Panc1 (cell line): ENCODE measurements around the gene LENEP. TPM values are rescaled to one million over a fixed set of nuclear protein-coding genes. Genes with fewer than 3 reads are reported as not detected.
A peak's percentile ranks its signal among the peaks of the same experiment; 100 is the strongest.

Experiments used
- ATAC-seq: fragments of 200-7000 bp; cut with Tn5 transposase; 2 replicates; pipeline ENCODE4 v1.9.1; 2020; ENCODE audit warnings: mild to moderate bottlenecking, moderate library complexity
- BruUV-seq: library from RNA; stranded (reverse); fragments of 400-500 nt; replicated peaks from 2 replicates; lab custom pipeline; 2021; lab: Mats Ljungman, UMichigan
- CTCF ChIA-PET: fragments of 300-600 bp; sonication (Branson Sonifier 250); formaldehyde crosslinking; loops from one replicate; lab custom pipeline; 2022; ENCODE audit warnings: antibody characterized with exemption; lab: Charles Lee
- POLR2A ChIA-PET: fragments of 300-600 bp; sonication (Branson Sonifier 250); formaldehyde crosslinking; loops from one replicate; lab custom pipeline; 2022; ENCODE audit warnings: antibody characterized with exemption; lab: Charles Lee
- DNase-seq: peaks from one replicate; pipeline ENCODE4 v3.0.0-alpha.2; 2010; ENCODE audit warnings: low read depth, low spot score
- H3K27ac ChIP-seq: 2 replicates; pipeline ENCODE4 v1.5.1; 2011; ENCODE audit warnings: mild to moderate bottlenecking, low read length, inconsistent platforms
- H3K27me3 ChIP-seq: fragments of 200-500 bp; sonication (Bioruptor generic); 2 replicates; pipeline ENCODE4 v1.6.0; 2014; ENCODE audit warnings: low read length, inconsistent platforms; ENCODE audit not compliant: control insufficient read depth, insufficient read depth
- H3K36me3 ChIP-seq: fragments of 200-500 bp; sonication (Bioruptor generic); 2 replicates; pipeline ENCODE4 v1.5.1; 2014; ENCODE audit warnings: inconsistent platforms, mild to moderate bottlenecking, low read length, moderate library complexity; ENCODE audit not compliant: control insufficient read depth, insufficient read depth
- H3K4me1 ChIP-seq: 2 replicates; pipeline ENCODE4 v1.5.1; 2011; ENCODE audit warnings: inconsistent platforms, mild to moderate bottlenecking, low read length, moderate library complexity; ENCODE audit not compliant: control insufficient read depth, insufficient read depth
- H3K4me3 ChIP-seq, 2 experiments: 2 replicates each; pipeline ENCODE4 v1.5.1; 2011 to 2012; ENCODE audit warnings: low read depth in 2 of 2, low read length in 2 of 2, mild to moderate bottlenecking in 2 of 2, inconsistent platforms in 1 of 2, moderate library complexity in 1 of 2
- H3K9me3 ChIP-seq: fragments of 200-500 bp; sonication (Bioruptor generic); 2 replicates; pipeline ENCODE4 v1.5.1; 2014; ENCODE audit warnings: low read depth, mild to moderate bottlenecking, inconsistent platforms, low read length, moderate library complexity; ENCODE audit not compliant: control insufficient read depth, insufficient read depth
- POLR2AphosphoS5 ChIP-seq: IDR thresholded peaks from 2 replicates; pipeline ENCODE4 v1.6.1; 2012; ENCODE audit warnings: mild to moderate bottlenecking, low read depth, low read length, moderate library complexity
- SIN3A ChIP-seq: IDR thresholded peaks from 2 replicates; pipeline ENCODE4 v1.6.1; 2012; ENCODE audit warnings: low read depth, mild to moderate bottlenecking, low read length, moderate library complexity, borderline replicate concordance; ENCODE audit not compliant: insufficient read depth
- TCF7L2 ChIP-seq: IDR thresholded peaks from 2 replicates; pipeline ENCODE4 v1.6.1; 2011; ENCODE audit warnings: mild to moderate bottlenecking, low read depth, low read length, inconsistent platforms
- in situ Hi-C: cut with HindIII; loops from 2 replicates; pipeline ENCODE4 v1.10.0; 2016; ENCODE audit warnings: low sequenced_read_pairs, low pct_unique_long_range_greater_than_20kb
- intact Hi-C: fragments of 100-400 bp; cut with micrococcal nuclease; formaldehyde crosslinking; loops from one replicate; pipeline ENCODE4 v1.10.0; 2022; ENCODE audit not compliant: unreplicated experiment
- total RNA-seq: library from RNA; stranded (reverse); gene quantifications from one replicate; pipeline ENCODE4 v1.2.1, GENCODE V29; 2021; ENCODE audit not compliant: unreplicated experiment
- TF ChIP-seq, protein P1 (sequence below), 2 experiments: IDR thresholded peaks; 2 replicates each; pipeline ENCODE4 v1.6.1; 2011 to 2012; ENCODE audit warnings: low read depth in 2 of 2, control low read depth in 1 of 2, low read length in 1 of 2, mild to moderate bottlenecking in 1 of 2, moderate library complexity in 1 of 2; ENCODE audit not compliant: insufficient read depth in 1 of 2
- TF ChIP-seq, protein P2 (sequence below): fragments of 450-650 bp; IDR thresholded peaks from 2 replicates; pipeline ENCODE4 v1.5.1; 2017; ENCODE audit warnings: mild to moderate bottlenecking

The LENEP gene
- total RNA-seq, 1 experiment from 2014 or later: 0.67 TPM

DNA sequence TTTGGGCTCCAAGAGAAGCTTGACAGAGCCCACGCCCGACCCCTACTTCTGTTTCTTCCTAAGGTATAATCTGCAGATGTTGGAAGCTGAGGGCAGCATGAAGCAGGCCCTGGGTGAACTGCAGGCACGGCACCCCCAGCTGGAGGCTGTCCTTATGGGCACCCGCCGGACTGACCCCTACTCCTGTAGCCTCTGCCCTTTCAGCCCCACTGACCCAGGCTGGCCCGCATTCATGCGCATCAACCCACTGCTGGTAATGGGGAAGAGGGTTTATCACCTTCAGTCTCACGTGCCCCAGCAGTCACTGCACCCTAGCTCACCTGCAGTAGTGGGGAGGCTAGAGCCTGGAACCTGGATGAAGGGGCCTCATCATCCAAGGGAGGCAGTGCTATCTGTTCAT is 3.1 kb upstream of the LENEP start:
- TF ChIP-seq, protein P1, sequence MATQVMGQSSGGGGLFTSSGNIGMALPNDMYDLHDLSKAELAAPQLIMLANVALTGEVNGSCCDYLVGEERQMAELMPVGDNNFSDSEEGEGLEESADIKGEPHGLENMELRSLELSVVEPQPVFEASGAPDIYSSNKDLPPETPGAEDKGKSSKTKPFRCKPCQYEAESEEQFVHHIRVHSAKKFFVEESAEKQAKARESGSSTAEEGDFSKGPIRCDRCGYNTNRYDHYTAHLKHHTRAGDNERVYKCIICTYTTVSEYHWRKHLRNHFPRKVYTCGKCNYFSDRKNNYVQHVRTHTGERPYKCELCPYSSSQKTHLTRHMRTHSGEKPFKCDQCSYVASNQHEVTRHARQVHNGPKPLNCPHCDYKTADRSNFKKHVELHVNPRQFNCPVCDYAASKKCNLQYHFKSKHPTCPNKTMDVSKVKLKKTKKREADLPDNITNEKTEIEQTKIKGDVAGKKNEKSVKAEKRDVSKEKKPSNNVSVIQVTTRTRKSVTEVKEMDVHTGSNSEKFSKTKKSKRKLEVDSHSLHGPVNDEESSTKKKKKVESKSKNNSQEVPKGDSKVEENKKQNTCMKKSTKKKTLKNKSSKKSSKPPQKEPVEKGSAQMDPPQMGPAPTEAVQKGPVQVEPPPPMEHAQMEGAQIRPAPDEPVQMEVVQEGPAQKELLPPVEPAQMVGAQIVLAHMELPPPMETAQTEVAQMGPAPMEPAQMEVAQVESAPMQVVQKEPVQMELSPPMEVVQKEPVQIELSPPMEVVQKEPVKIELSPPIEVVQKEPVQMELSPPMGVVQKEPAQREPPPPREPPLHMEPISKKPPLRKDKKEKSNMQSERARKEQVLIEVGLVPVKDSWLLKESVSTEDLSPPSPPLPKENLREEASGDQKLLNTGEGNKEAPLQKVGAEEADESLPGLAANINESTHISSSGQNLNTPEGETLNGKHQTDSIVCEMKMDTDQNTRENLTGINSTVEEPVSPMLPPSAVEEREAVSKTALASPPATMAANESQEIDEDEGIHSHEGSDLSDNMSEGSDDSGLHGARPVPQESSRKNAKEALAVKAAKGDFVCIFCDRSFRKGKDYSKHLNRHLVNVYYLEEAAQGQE (IDR thresholded peaks at IDR 0.05; ENCODE audit: insufficient read depth in 1 of 2, low read depth in 2 of 2, low read length in 1 of 2): no peak
- TF ChIP-seq POLR2AphosphoS5 (no peak), SIN3A (no peak), TCF7L2 (no peak)
- TF ChIP-seq, protein P2, sequence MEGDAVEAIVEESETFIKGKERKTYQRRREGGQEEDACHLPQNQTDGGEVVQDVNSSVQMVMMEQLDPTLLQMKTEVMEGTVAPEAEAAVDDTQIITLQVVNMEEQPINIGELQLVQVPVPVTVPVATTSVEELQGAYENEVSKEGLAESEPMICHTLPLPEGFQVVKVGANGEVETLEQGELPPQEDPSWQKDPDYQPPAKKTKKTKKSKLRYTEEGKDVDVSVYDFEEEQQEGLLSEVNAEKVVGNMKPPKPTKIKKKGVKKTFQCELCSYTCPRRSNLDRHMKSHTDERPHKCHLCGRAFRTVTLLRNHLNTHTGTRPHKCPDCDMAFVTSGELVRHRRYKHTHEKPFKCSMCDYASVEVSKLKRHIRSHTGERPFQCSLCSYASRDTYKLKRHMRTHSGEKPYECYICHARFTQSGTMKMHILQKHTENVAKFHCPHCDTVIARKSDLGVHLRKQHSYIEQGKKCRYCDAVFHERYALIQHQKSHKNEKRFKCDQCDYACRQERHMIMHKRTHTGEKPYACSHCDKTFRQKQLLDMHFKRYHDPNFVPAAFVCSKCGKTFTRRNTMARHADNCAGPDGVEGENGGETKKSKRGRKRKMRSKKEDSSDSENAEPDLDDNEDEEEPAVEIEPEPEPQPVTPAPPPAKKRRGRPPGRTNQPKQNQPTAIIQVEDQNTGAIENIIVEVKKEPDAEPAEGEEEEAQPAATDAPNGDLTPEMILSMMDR: no peak
- ChIA-PET CTCF (no interaction called here), POLR2A (no interaction called here)
- Histone ChIP-seq H3K27ac (no peak overlapping the region), H3K27me3 (no peaks in the 10 kb centered on the region), H3K4me1 (peaks cover 5% of the 10 kb centered on the region), H3K4me3 (no peak overlapping the region), H3K36me3 (peaks cover 4% of the 10 kb centered on the region; the same call in 1 of the 2 replicates), H3K9me3 (no peaks in the 10 kb centered on the region)
- in situ Hi-C loops (no loop called here), intact Hi-C loops (no loop called here)
- ATAC-seq (no peak), DNase-seq (no peak)
- no TSS peak for BruUV-seq

DNA sequence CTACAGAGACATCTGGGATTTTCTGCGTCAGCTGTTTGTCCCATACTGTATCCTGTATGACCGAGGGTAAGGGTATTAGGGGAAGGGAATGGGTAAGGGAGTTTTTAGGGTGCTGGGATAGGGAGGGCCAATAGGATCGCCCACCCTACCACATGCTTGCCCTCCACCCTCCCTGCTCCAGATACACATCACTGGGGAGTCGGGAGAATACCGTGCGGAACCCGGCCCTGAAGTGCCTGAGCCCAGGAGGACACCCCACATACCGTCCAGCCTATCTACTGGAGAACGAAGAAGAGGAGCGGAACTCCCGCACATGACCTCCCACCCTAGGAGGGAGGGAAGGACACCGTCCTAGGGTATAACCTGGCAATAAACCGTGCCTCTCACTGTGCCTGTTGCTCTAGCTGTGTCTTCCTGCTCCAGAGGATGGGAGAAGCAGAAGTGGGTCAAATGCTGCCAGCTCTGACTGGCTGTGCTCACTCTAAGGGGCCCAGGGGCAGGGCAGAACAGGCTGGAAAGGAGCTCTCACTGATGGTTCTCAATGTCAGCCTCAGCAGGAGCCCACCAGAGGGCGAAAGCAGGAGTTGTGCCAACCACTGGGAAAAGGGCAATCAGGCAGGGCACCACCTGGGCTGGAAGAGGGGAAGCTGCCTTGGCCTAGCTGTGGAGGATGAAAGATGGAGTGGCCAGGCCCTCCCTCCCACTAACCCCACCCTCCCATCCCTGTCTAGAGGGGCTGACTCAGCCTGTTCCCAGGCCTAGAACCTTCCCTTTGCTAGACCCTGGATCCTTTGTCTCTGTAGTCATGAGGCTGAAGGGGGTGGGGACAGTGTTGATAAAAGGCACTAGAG is 440 bp upstream of the LENEP start:
- Histone ChIP-seq H3K36me3 (peaks cover 4% of the 10 kb centered on the region; the same call in 1 of the 2 replicates), H3K9me3 (no peaks in the 10 kb centered on the region), H3K4me3 (no peak overlapping the region), H3K27me3 (no peaks in the 10 kb centered on the region), H3K4me1 (peaks cover 8% of the 10 kb centered on the region), H3K27ac (no peak overlapping the region)
- intact Hi-C loops (no loop called here), in situ Hi-C loops (no loop called here)
- ATAC-seq (peak; percentile 54), DNase-seq (no peak)
- TF ChIP-seq, protein P1 (IDR thresholded peaks at IDR 0.05; ENCODE audit: insufficient read depth in 1 of 2, low read depth in 2 of 2, low read length in 1 of 2): no peak
- TF ChIP-seq SIN3A (no peak), POLR2AphosphoS5 (peak; percentile 31; the same call in 1 of the 2 replicates)
- CTCF ChIA-PET: interaction anchor here (0.6 to 1.2 kb wide), 4 partner anchors 19 to 24 kb away, joined by 3 to 7 read pairs (median 5); no protein-coding TSS in a partner anchor
- POLR2A ChIA-PET: interaction anchor here (0.6 to 1.6 kb wide), 3 partner anchors 8 to 23 kb away, joined by 3 to 12 read pairs (median 3); partner anchors contain the start of gene FLAD1
- BruUV-seq: no TSS peak
